ENCODE measurements around the gene IL4I1.
A peak's percentile ranks its signal among the peaks of the same experiment; 100 is the strongest.

The IL4I1 gene

GRCh38 chr19:49887665-49888509, 8.8 kb downstream of the IL4I1 start:
- peaks cover 10 to 78% (median 21%) of the 10 kb centered on the region in 11 experiments for H3K36me3 ChIP-seq
- no peak for TF ChIP-seq Cebpa-rat (IDR thresholded peaks at IDR 0.05)
- H3K27ac ChIP-seq: no peak overlapping the region
- H4K20me1 ChIP-seq: peaks cover 0 to 56% (median 0%) of the 10 kb centered on the region in 11 experiments; a peak in 9 of 22 replicates
- no peak overlapping the region for H3K4me3 ChIP-seq
- H3K4me2 ChIP-seq: peak overlapping the region in 7 of 11 experiments; percentile 7 to 60 (median 34); a peak in 10 of 22 replicates
- no peak overlapping the region for H3K9ac ChIP-seq
- peaks cover 2 to 12% (median 4%) of the 10 kb centered on the region in 11 experiments; a peak in 19 of 22 replicates for H3K9me3 ChIP-seq (replicated peaks in 1 of 11)
- H3K27me3 ChIP-seq: peaks cover 0 to 14% (median 0%) of the 10 kb centered on the region in 11 experiments; a peak in 6 of 22 replicates
- peaks cover 30 to 72% (median 54%) of the 10 kb centered on the region in 10 experiments for H3K4me1 ChIP-seq

GRCh38 chr19:49887037-49887664, 9.5 kb downstream of the IL4I1 start:
- Histone ChIP-seq H3K9ac (no peak overlapping the region), H3K4me1 (peaks cover 30 to 73% (median 54%) of the 10 kb centered on the region in 10 experiments), H3K27ac (no peak overlapping the region), H4K20me1 (peaks cover 0 to 53% (median 0%) of the 10 kb centered on the region in 11 experiments; a peak in 9 of 22 replicates), H3K4me3 (no peak overlapping the region), H3K36me3 (peaks cover 17 to 78% (median 29%) of the 10 kb centered on the region in 11 experiments), H3K4me2 (peak overlapping the region in 7 of 11 experiments; percentile 7 to 60 (median 34); a peak in 10 of 22 replicates), H3K27me3 (peaks cover 0 to 14% (median 0%) of the 10 kb centered on the region in 11 experiments; a peak in 6 of 22 replicates), H3K9me3 (replicated peaks in 1 of 11) (peaks cover 4 to 17% (median 8%) of the 10 kb centered on the region in 11 experiments; a peak in 19 of 22 replicates)
- no peak for TF ChIP-seq Cebpa-rat (IDR thresholded peaks at IDR 0.05)

- Histone ChIP-seq H3K9ac (peak overlapping the region in 10 of 11 experiments; percentile 26 to 73 (median 42); a peak in 14 of 22 replicates), H3K4me1 (peaks cover 30 to 68% (median 53%) of the 10 kb centered on the region in 10 experiments), H3K27me3 (peaks cover 0 to 2% (median 0%) of the 10 kb centered on the region in 11 experiments; a peak in 3 of 22 replicates), H3K27ac (peak overlapping the region in 7 of 11 experiments; percentile 2 to 75 (median 46); a peak in 10 of 22 replicates), H3K9me3 (replicated peaks in 1 of 11) (peaks cover 4 to 13% (median 8%) of the 10 kb centered on the region in 11 experiments; a peak in 19 of 22 replicates), H3K4me3 (no peak overlapping the region), H3K36me3 (peaks cover 37 to 88% (median 53%) of the 10 kb centered on the region in 11 experiments), H3K4me2 (peak overlapping the region; percentile 23 to 78 (median 60); a peak in 20 of 22 replicates), H4K20me1 (peaks cover 0 to 45% (median 0%) of the 10 kb centered on the region in 11 experiments; a peak in 8 of 22 replicates)
- TF ChIP-seq Cebpa-rat (IDR thresholded peaks at IDR 0.05): no peak
Observed at GRCh38 chr19:49884760-49885159, 11.9 kb downstream of the IL4I1 start.

GRCh38 chr19:49884109-49884508, 12.6 kb downstream of the IL4I1 start:
- peaks cover 4 to 10% (median 8%) of the 10 kb centered on the region in 11 experiments; a peak in 19 of 22 replicates for H3K9me3 ChIP-seq (replicated peaks in 1 of 11)
- H3K9ac ChIP-seq: peak overlapping the region in 10 of 11 experiments; percentile 26 to 73 (median 42); a peak in 18 of 22 replicates
- peak overlapping the region; percentile 23 to 78 (median 60); a peak in 21 of 22 replicates for H3K4me2 ChIP-seq
- H3K36me3 ChIP-seq: peaks cover 37 to 87% (median 57%) of the 10 kb centered on the region in 11 experiments
- peaks cover 0 to 38% (median 0%) of the 10 kb centered on the region in 11 experiments; a peak in 6 of 22 replicates for H4K20me1 ChIP-seq
- no peak for TF ChIP-seq Cebpa-rat (IDR thresholded peaks at IDR 0.05)
- peaks cover 32 to 69% (median 55%) of the 10 kb centered on the region in 10 experiments for H3K4me1 ChIP-seq
- no peaks in the 10 kb centered on the region for H3K27me3 ChIP-seq
- H3K27ac ChIP-seq: peak overlapping the region in 7 of 11 experiments; percentile 2 to 75 (median 46); a peak in 12 of 22 replicates
- no peak overlapping the region for H3K4me3 ChIP-seq

- Histone ChIP-seq H3K9ac (peak overlapping the region in 5 of 11 experiments; percentile 36 to 73 (median 62); a peak in 6 of 22 replicates), H3K27ac (no peak overlapping the region; a peak in 1 of 22 replicates), H3K4me1 (peaks cover 42 to 80% (median 60%) of the 10 kb centered on the region in 10 experiments), H4K20me1 (peaks cover 0 to 32% (median 0%) of the 10 kb centered on the region in 11 experiments; a peak in 5 of 22 replicates), H3K4me2 (peak overlapping the region in 6 of 11 experiments; percentile 60 to 78 (median 74); a peak in 10 of 22 replicates), H3K4me3 (no peak overlapping the region), H3K36me3 (peaks cover 37 to 82% (median 57%) of the 10 kb centered on the region in 11 experiments), H3K9me3 (replicated peaks in 1 of 11) (peaks cover 4 to 10% (median 8%) of the 10 kb centered on the region in 11 experiments; a peak in 19 of 22 replicates), H3K27me3 (no peaks in the 10 kb centered on the region)
- TF ChIP-seq Cebpa-rat (IDR thresholded peaks at IDR 0.05): no peak
Observed at GRCh38 chr19:49883094-49883493, 13.6 kb downstream of the IL4I1 start.

GRCh38 chr19:49882643-49883042, 14.0 kb downstream of the IL4I1 start:
- no peaks in the 10 kb centered on the region for H3K27me3 ChIP-seq
- peaks cover 44 to 77% (median 61%) of the 10 kb centered on the region in 10 experiments for H3K4me1 ChIP-seq
- H3K9me3 ChIP-seq (replicated peaks in 1 of 11): peaks cover 4 to 10% (median 8%) of the 10 kb centered on the region in 11 experiments; a peak in 19 of 22 replicates
- H3K9ac ChIP-seq: no peak overlapping the region
- peaks cover 37 to 81% (median 57%) of the 10 kb centered on the region in 11 experiments for H3K36me3 ChIP-seq
- no peak overlapping the region for H3K4me3 ChIP-seq
- peak overlapping the region in 2 of 11 experiments; percentile 6 to 39; a peak in 1 of 22 replicates for H3K4me2 ChIP-seq
- H3K27ac ChIP-seq: no peak overlapping the region
- TF ChIP-seq Cebpa-rat (IDR thresholded peaks at IDR 0.05): no peak
- peaks cover 0 to 29% (median 0%) of the 10 kb centered on the region in 11 experiments; a peak in 5 of 22 replicates for H4K20me1 ChIP-seq

- Histone ChIP-seq H3K4me2 (peak overlapping the region in 3 of 11 experiments; percentile 5 to 39 (median 6); a peak in 3 of 22 replicates), H4K20me1 (peaks cover 0 to 21% (median 0%) of the 10 kb centered on the region in 11 experiments; a peak in 5 of 22 replicates), H3K36me3 (peaks cover 37 to 73% (median 57%) of the 10 kb centered on the region in 11 experiments), H3K9me3 (replicated peaks in 1 of 11) (peaks cover 4 to 10% (median 8%) of the 10 kb centered on the region in 11 experiments; a peak in 19 of 22 replicates), H3K9ac (0 out of 22 replicates have a peak overlapping the region, but pooled peaks of 1 of the 11 experiments have one; percentile 30), H3K27ac (no peak overlapping the region), H3K27me3 (no peaks in the 10 kb centered on the region), H3K4me3 (no peak overlapping the region), H3K4me1 (peaks cover 37 to 69% (median 54%) of the 10 kb centered on the region in 10 experiments)
- no peak for TF ChIP-seq Cebpa-rat (IDR thresholded peaks at IDR 0.05)
Observed at GRCh38 chr19:49881672-49882394, 14.9 kb downstream of the IL4I1 start.

Measured in BLaER1 treated with 17β-estradiol and CSF1 and Interleukin-3, amounts not matched to agents 10 nM and 100 nM (cell line).